Muscle layer of duodenum (tissue), 2 donors: ENCODE results near the gene RPL18.
A peak's percentile ranks its signal among the peaks of the same experiment; 100 is the strongest.
"Not testable (repeated sequence)": the region's sequence is repeated elsewhere in the genome, so short reads cannot be mapped to it uniquely, and the experiment has no call there.

Experiments used
- H3K27ac ChIP-seq: one replicate; pipeline ENCODE4 v1.7.0; 2013; ENCODE audit warnings: mild to moderate bottlenecking, low read length
- H3K27me3 ChIP-seq: one replicate; pipeline ENCODE4 v1.7.0; 2013; ENCODE audit warnings: low read depth, mild to moderate bottlenecking, control low read depth, low read length
- H3K36me3 ChIP-seq, 2 donors: one replicate each; pipeline ENCODE4 v1.7.0; 2013; ENCODE audit warnings: low read length in 2 of 2, control low read depth in 1 of 2, mild to moderate bottlenecking in 1 of 2; ENCODE audit not compliant: insufficient read depth in 2 of 2, control insufficient read depth in 1 of 2
- H3K4me1 ChIP-seq, 2 donors: one replicate each; pipeline ENCODE4 v1.7.0; 2013; ENCODE audit warnings: low read length in 2 of 2, mild to moderate bottlenecking in 2 of 2, control low read depth in 1 of 2, moderate library complexity in 1 of 2; ENCODE audit not compliant: insufficient read depth in 2 of 2, control insufficient read depth in 1 of 2
- H3K4me3 ChIP-seq, 2 donors: one replicate each; pipeline ENCODE4 v1.7.0; 2013; ENCODE audit warnings: low read length in 2 of 2, low read depth in 1 of 2, mild to moderate bottlenecking in 1 of 2
- H3K9me3 ChIP-seq, 2 donors: one replicate each; pipeline ENCODE4 v1.7.0; 2013; ENCODE audit warnings: low read length in 2 of 2, control low read depth in 1 of 2, mild to moderate bottlenecking in 1 of 2; ENCODE audit not compliant: control insufficient read depth in 1 of 2
- donor health status: healthy.

The RPL18 gene

GRCh38 chr19:48634424-48635262 lies 15.7 kb upstream of the RPL18 start:
- Histone ChIP-seq H3K27ac (peak overlapping the region; percentile 95), H3K9me3 (no peaks in the 10 kb centered on the region), H3K27me3 (no peaks in the 10 kb centered on the region), H3K4me1 (peaks cover 24 to 58% of the 10 kb centered on the region in 2 donors), H3K4me3 (peak overlapping the region; percentile 55 to 96), H3K36me3 (peaks cover 4 to 9% of the 10 kb centered on the region in 2 donors)

GRCh38 chr19:48634036-48634342 lies 15.0 kb upstream of the RPL18 start:
- Histone ChIP-seq H3K36me3 (peaks cover 4 to 9% of the 10 kb centered on the region in 2 donors), H3K4me3 (peak overlapping the region; percentile 49 to 96), H3K9me3 (no peaks in the 10 kb centered on the region), H3K27ac (peak overlapping the region; percentile 71), H3K27me3 (no peaks in the 10 kb centered on the region), H3K4me1 (peaks cover 24 to 62% of the 10 kb centered on the region in 2 donors)

- Histone ChIP-seq H3K4me3 (peak overlapping the region in 1 of 2 donors; percentile 96), H3K27me3 (no peaks in the 10 kb centered on the region), H3K9me3 (no peaks in the 10 kb centered on the region), H3K4me1 (peaks cover 19 to 56% of the 10 kb centered on the region in 2 donors), H3K36me3 (peaks cover 4 to 9% of the 10 kb centered on the region in 2 donors), H3K27ac (peak overlapping the region; percentile 56)
Observed at GRCh38 chr19:48633148-48634035, 14.4 kb upstream of the RPL18 start.

- no peaks in the 10 kb centered on the region for H3K9me3 ChIP-seq
- H3K27me3 ChIP-seq = no peaks in the 10 kb centered on the region
- H3K36me3 ChIP-seq = peaks cover 4 to 9% of the 10 kb centered on the region in 2 donors
- H3K27ac ChIP-seq = no peak overlapping the region
- H3K4me1 ChIP-seq = peaks cover 18 to 54% of the 10 kb centered on the region in 2 donors
- H3K4me3 ChIP-seq = no peak overlapping the region
Observed at GRCh38 chr19:48632692-48633147, 13.7 kb upstream of the RPL18 start.

- H3K4me3 ChIP-seq, H3K36me3 ChIP-seq, H3K27me3 ChIP-seq, H3K9me3 ChIP-seq, H3K27ac ChIP-seq: not testable (repeated sequence)
- peaks cover 18 to 54% of the 10 kb centered on the region in 2 donors for H3K4me1 ChIP-seq
Observed at GRCh38 chr19:48632286-48632685, 13.3 kb upstream of the RPL18 start.

GRCh38 chr19:48631225-48631624 lies 12.2 kb upstream of the RPL18 start:
- Histone ChIP-seq H3K36me3 (peaks cover 4 to 10% of the 10 kb centered on the region in 2 donors), H3K4me3 (peak overlapping the region in 1 of 2 donors; percentile 24), H3K4me1 (peaks cover 18 to 54% of the 10 kb centered on the region in 2 donors)

GRCh38 chr19:48630296-48631063 lies 11.5 kb upstream of the RPL18 start:
- Histone ChIP-seq H3K9me3 (no peaks in the 10 kb centered on the region), H3K36me3 (peaks cover 4 to 17% of the 10 kb centered on the region in 2 donors), H3K27me3 (no peaks in the 10 kb centered on the region), H3K27ac (peak overlapping the region; percentile 23), H3K4me1 (peaks cover 18 to 58% of the 10 kb centered on the region in 2 donors), H3K4me3 (peak overlapping the region in 1 of 2 donors; percentile 29)

More at GRCh38 chr19:48631225-48631624, 12.2 kb upstream of the RPL18 start:
- no peak overlapping the region for H3K27ac ChIP-seq
- H3K9me3 ChIP-seq = no peaks in the 10 kb centered on the region
- no peaks in the 10 kb centered on the region for H3K27me3 ChIP-seq

GRCh38 chr19:48629599-48630295 lies 10.8 kb upstream of the RPL18 start:
- H3K4me3 ChIP-seq = peak overlapping the region in 1 of 2 donors; percentile 29
- no peaks in the 10 kb centered on the region for H3K27me3 ChIP-seq
- no peaks in the 10 kb centered on the region for H3K9me3 ChIP-seq
- H3K36me3 ChIP-seq = peaks cover 4 to 17% of the 10 kb centered on the region in 2 donors
- peak overlapping the region; percentile 23 for H3K27ac ChIP-seq
- H3K4me1 ChIP-seq = peaks cover 18 to 59% of the 10 kb centered on the region in 2 donors

- Histone ChIP-seq H3K4me1 (peaks cover 17 to 60% of the 10 kb centered on the region in 2 donors), H3K4me3 (no peak overlapping the region), H3K27me3 (no peaks in the 10 kb centered on the region), H3K36me3 (peaks cover 4 to 17% of the 10 kb centered on the region in 2 donors), H3K9me3 (no peaks in the 10 kb centered on the region), H3K27ac (no peak overlapping the region)
Observed at GRCh38 chr19:48629297-48629598, 10.3 kb upstream of the RPL18 start.

GRCh38 chr19:48628486-48629296 lies 9.7 kb upstream of the RPL18 start:
- H3K27ac ChIP-seq = no peak overlapping the region
- H3K4me3 ChIP-seq = no peak overlapping the region
- peaks cover 4 to 17% of the 10 kb centered on the region in 2 donors for H3K36me3 ChIP-seq
- H3K27me3 ChIP-seq = no peaks in the 10 kb centered on the region
- no peaks in the 10 kb centered on the region for H3K9me3 ChIP-seq
- H3K4me1 ChIP-seq = peaks cover 14 to 57% of the 10 kb centered on the region in 2 donors
